H9 (cell line): ENCODE measurements around the gene TARM1. TPM values are rescaled to one million over a fixed set of nuclear protein-coding genes. Genes with fewer than 3 reads are reported as not detected.

Experiments
- DNase-seq: peaks from one replicate; pipeline ENCODE4 v3.0.0-alpha.2; 2017
- H2AFZ ChIP-seq: one replicate; pipeline ENCODE4 v1.6.1; 2013; ENCODE audit warnings: mild to moderate bottlenecking, low read length, control low read depth, moderate library complexity
- H2AK5ac ChIP-seq: 2 replicates; pipeline ENCODE4 v1.6.1; 2013; ENCODE audit warnings: low read length, control low read depth, mixed read lengths; ENCODE audit not compliant: insufficient read length
- H2BK120ac ChIP-seq: one replicate; pipeline ENCODE4 v1.6.1; 2013; ENCODE audit warnings: low read depth, mild to moderate bottlenecking, low read length, control low read depth, inconsistent platforms; ENCODE audit not compliant: poor library complexity, severe bottlenecking
- H2BK12ac ChIP-seq: 2 replicates; pipeline ENCODE4 v1.6.1; 2013; ENCODE audit warnings: low read length, control low read depth, mixed read lengths, low read depth; ENCODE audit not compliant: insufficient read length
- H2BK15ac ChIP-seq: 2 replicates; pipeline ENCODE4 v1.6.1; 2013; ENCODE audit warnings: low read depth, low read length, control low read depth
- H2BK20ac ChIP-seq: one replicate; pipeline ENCODE4 v1.6.1; 2013; ENCODE audit warnings: low read depth, mild to moderate bottlenecking, low read length, control low read depth, inconsistent platforms; ENCODE audit not compliant: poor library complexity, severe bottlenecking
- H2BK5ac ChIP-seq: 2 replicates; pipeline ENCODE4 v1.6.1; 2013; ENCODE audit warnings: low read length, control low read depth, mixed read lengths; ENCODE audit not compliant: insufficient read length
- H3K14ac ChIP-seq: 2 replicates; pipeline ENCODE4 v1.6.1; 2013; ENCODE audit warnings: low read length, control low read depth; ENCODE audit not compliant: insufficient read depth
- H3K18ac ChIP-seq: 2 replicates; pipeline ENCODE4 v1.6.1; 2013; ENCODE audit warnings: low read depth, mild to moderate bottlenecking, mixed read lengths, low read length, control low read depth; ENCODE audit not compliant: insufficient read length
- H3K23ac ChIP-seq: 2 replicates; pipeline ENCODE4 v1.6.1; 2013; ENCODE audit warnings: low read length, control low read depth, mixed read lengths, low read depth; ENCODE audit not compliant: insufficient read length
- H3K23me2 ChIP-seq: 2 replicates; pipeline ENCODE4 v1.6.1; 2013; ENCODE audit warnings: low read depth, mild to moderate bottlenecking, mixed read lengths, low read length, control low read depth; ENCODE audit not compliant: insufficient read length, poor library complexity, severe bottlenecking
- H3K27ac ChIP-seq: 2 replicates; pipeline ENCODE4 v1.5.1; 2013; ENCODE audit warnings: low read length, control low read depth, mixed read lengths, low read depth; ENCODE audit not compliant: insufficient read length
- H3K27me3 ChIP-seq: 2 replicates; pipeline ENCODE4 v1.6.1; 2013; ENCODE audit warnings: low read length, control low read depth, inconsistent platforms; ENCODE audit not compliant: insufficient read depth
- H3K4ac ChIP-seq: 2 replicates; pipeline ENCODE4 v1.6.1; 2013; ENCODE audit warnings: low read depth, mild to moderate bottlenecking, control low read depth, inconsistent platforms, low read length, moderate library complexity
- H3K4me1 ChIP-seq: 2 replicates; pipeline ENCODE4 v1.6.1; 2013; ENCODE audit warnings: low read length, control low read depth, inconsistent platforms; ENCODE audit not compliant: insufficient read depth
- H3K4me2 ChIP-seq: 2 replicates; pipeline ENCODE4 v1.6.1; 2013; ENCODE audit warnings: low read length, control low read depth, mixed read lengths; ENCODE audit not compliant: insufficient read length, insufficient read depth
- H3K56ac ChIP-seq: 2 replicates; pipeline ENCODE4 v1.6.1; 2013; ENCODE audit warnings: low read depth, mild to moderate bottlenecking, mixed read lengths, low read length, control low read depth; ENCODE audit not compliant: insufficient read length
- H3K79me1 ChIP-seq: 2 replicates; pipeline ENCODE4 v1.6.1; 2013; ENCODE audit warnings: low read depth, mild to moderate bottlenecking, moderate library complexity, low read length, control low read depth, inconsistent platforms; ENCODE audit not compliant: insufficient read depth, poor library complexity, severe bottlenecking
- H3K79me2 ChIP-seq: 2 replicates; pipeline ENCODE4 v1.6.1; 2013; ENCODE audit warnings: low read length, control low read depth, inconsistent platforms; ENCODE audit not compliant: insufficient read depth
- H3K9ac ChIP-seq: 2 replicates; pipeline ENCODE4 v1.6.1; 2013; ENCODE audit warnings: low read length, control low read depth, mixed read lengths; ENCODE audit not compliant: insufficient read length; ENCODE audit errors: extremely low read depth
- H3K9me3 ChIP-seq: one replicate; pipeline ENCODE4 v1.6.1; 2013; ENCODE audit warnings: low read depth, low read length, inconsistent platforms; ENCODE audit not compliant: control insufficient read depth
- H3T11ph ChIP-seq: one replicate; pipeline ENCODE4 v1.6.1; 2013; ENCODE audit warnings: mild to moderate bottlenecking, low read length, control low read depth, inconsistent platforms
- H4K20me1 ChIP-seq: one replicate; pipeline ENCODE4 v1.6.1; 2013; ENCODE audit not compliant: control insufficient read depth, insufficient read length, insufficient read depth
- H4K5ac ChIP-seq: 2 replicates; pipeline ENCODE4 v1.6.1; 2013; ENCODE audit warnings: low read depth, mild to moderate bottlenecking, mixed read lengths, low read length, control low read depth; ENCODE audit not compliant: insufficient read length
- H4K8ac ChIP-seq: replicated peaks from 2 replicates; pipeline ENCODE4 v1.6.1; 2013; ENCODE audit warnings: low read length, control low read depth, mixed read lengths, low read depth; ENCODE audit not compliant: insufficient read length
- H4K91ac ChIP-seq: 2 replicates; pipeline ENCODE4 v1.6.1; 2013; ENCODE audit warnings: low read depth, mild to moderate bottlenecking, moderate library complexity, mixed read lengths, low read length, control low read depth; ENCODE audit not compliant: insufficient read length
- H3K27ac Mint-ChIP-seq, 3 experiments: 2 replicates in 2 of 3; 3 replicates in 1 of 3; pipeline ENCODE4 v1.8.0; 2020 to 2021; ENCODE audit warnings: mixed read lengths in 3 of 3, mild to moderate bottlenecking in 1 of 3, moderate library complexity in 1 of 3
- H3K27me3 Mint-ChIP-seq: 2 replicates; pipeline ENCODE4 v1.8.0; 2021; ENCODE audit warnings: low read depth, mild to moderate bottlenecking, moderate library complexity, mixed read lengths
- H3K36me3 Mint-ChIP-seq, 3 experiments: 2 replicates in 2 of 3; 3 replicates in 1 of 3; pipeline ENCODE4 v1.8.0; 2020 to 2021; ENCODE audit warnings: low read depth in 3 of 3, mixed read lengths in 3 of 3; ENCODE audit not compliant: insufficient read depth in 1 of 3
- H3K4me1 Mint-ChIP-seq, 2 experiments: 2 replicates each; pipeline ENCODE4 v1.8.0; 2020; ENCODE audit warnings: mixed read lengths in 2 of 2
- H3K4me3 Mint-ChIP-seq, 2 experiments: 2 replicates in 1 of 2; 3 replicates in 1 of 2; pipeline ENCODE4 v1.8.0; 2020 to 2021; ENCODE audit warnings: mild to moderate bottlenecking in 2 of 2, mixed read lengths in 2 of 2, moderate library complexity in 1 of 2
- H3K9me3 Mint-ChIP-seq, 2 experiments: 2 replicates in 1 of 2; 3 replicates in 1 of 2; pipeline ENCODE4 v1.8.0; 2020; ENCODE audit warnings: mild to moderate bottlenecking in 2 of 2, mixed read lengths in 2 of 2, moderate library complexity in 1 of 2
- WGBS: extraction: QIAGEN DNeasy Blood & Tissue Kit; methylation state at CpG from one replicate; pipeline ENCODE4 v1.1.7; 2013; ENCODE audit warnings: missing lambda C conversion rate, low lambda C conversion rate, mixed read lengths; ENCODE audit not compliant: insufficient read length; ENCODE audit errors: extremely low coverage; 5-methylcytosine and 5-hydroxymethylcytosine counted together
- total RNA-seq: library from RNA; stranded (reverse); gene quantifications from 2 replicates; pipeline ENCODE4 v1.2.1, GENCODE V29; 2021
- TF ChIP-seq, protein P1 (sequence below): fragments of 200-600 bp; sonication (generic); conservative IDR thresholded peaks from 3 replicates; pipeline ENCODE4 v1.8.0; 2021; ENCODE audit warnings: antibody characterized with exemption, mild to moderate bottlenecking

Gene TARM1
- total RNA-seq, 1 experiment from 2014 or later, result not detected

DNA sequence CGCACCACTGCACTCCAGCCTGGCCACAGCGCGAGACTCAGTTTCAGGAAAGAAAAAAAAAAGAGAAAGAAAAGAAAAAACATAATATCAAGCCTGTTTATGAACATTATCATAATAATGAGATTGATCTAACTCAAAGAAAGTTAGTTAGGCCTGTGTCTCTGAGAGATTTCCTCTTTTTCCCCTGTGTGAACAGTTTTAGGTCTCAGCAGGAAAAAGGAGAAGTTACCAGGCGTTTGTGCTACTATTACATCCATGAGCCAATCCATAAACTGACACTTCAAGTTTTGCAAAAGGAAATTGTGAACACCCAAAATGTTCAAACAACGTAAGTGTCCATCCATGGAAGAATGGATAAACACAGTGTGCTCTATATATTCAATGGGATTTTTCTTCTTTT is 3.8 kb downstream of the TARM1 start:
- Histone ChIP-seq H2AFZ (no peak overlapping the region), H2BK120ac (no peak overlapping the region), H3K4ac (no peak overlapping the region), H3K23me2 (no peaks in the 10 kb centered on the region), H3K79me1 (no peaks in the 10 kb centered on the region), H4K91ac (no peak overlapping the region), H3T11ph (no peak overlapping the region), H3K14ac (no peak overlapping the region), H3K23ac (no peak overlapping the region), H4K8ac (no peak overlapping the region), H3K4me1 (no peaks in the 10 kb centered on the region), H3K27ac (no peak overlapping the region), H3K56ac (no peak overlapping the region), H2BK5ac (no peak overlapping the region), H2BK20ac (no peak overlapping the region), H3K9ac (no peak overlapping the region), H3K79me2 (no peaks in the 10 kb centered on the region), H2BK12ac (no peak overlapping the region), H3K18ac (no peak overlapping the region), H4K20me1 (no peaks in the 10 kb centered on the region), H3K9me3 (peaks cover 6% of the 10 kb centered on the region), H4K5ac (no peak overlapping the region), H3K27me3 (no peaks in the 10 kb centered on the region), H2AK5ac (no peak overlapping the region), H3K4me2 (no peak overlapping the region), H2BK15ac (no peak overlapping the region)
- Mint-ChIP-seq H3K27ac (no peak overlapping the region), H3K27me3 (peaks cover 2% of the 10 kb centered on the region; the same call in 1 of the 2 replicates), H3K9me3 (peaks cover 17 to 18% of the 10 kb centered on the region in 2 experiments), H3K4me1 (peaks cover 0 to 5% of the 10 kb centered on the region in 2 experiments; a peak in 1 of 4 replicates), H3K4me3 (no peak overlapping the region), H3K36me3 (peaks cover 0 to 5% (median 1%) of the 10 kb centered on the region in 3 experiments; a peak in 4 of 7 replicates)
- DNase-seq, result no peak
- no CpG with 5 or more reads among the region's 5 CpGs for WGBS
- TF ChIP-seq, protein P1, sequence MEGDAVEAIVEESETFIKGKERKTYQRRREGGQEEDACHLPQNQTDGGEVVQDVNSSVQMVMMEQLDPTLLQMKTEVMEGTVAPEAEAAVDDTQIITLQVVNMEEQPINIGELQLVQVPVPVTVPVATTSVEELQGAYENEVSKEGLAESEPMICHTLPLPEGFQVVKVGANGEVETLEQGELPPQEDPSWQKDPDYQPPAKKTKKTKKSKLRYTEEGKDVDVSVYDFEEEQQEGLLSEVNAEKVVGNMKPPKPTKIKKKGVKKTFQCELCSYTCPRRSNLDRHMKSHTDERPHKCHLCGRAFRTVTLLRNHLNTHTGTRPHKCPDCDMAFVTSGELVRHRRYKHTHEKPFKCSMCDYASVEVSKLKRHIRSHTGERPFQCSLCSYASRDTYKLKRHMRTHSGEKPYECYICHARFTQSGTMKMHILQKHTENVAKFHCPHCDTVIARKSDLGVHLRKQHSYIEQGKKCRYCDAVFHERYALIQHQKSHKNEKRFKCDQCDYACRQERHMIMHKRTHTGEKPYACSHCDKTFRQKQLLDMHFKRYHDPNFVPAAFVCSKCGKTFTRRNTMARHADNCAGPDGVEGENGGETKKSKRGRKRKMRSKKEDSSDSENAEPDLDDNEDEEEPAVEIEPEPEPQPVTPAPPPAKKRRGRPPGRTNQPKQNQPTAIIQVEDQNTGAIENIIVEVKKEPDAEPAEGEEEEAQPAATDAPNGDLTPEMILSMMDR, result no peak
